Measurements from ENCODE around the gene INSYN2B.

The INSYN2B gene

DNA sequence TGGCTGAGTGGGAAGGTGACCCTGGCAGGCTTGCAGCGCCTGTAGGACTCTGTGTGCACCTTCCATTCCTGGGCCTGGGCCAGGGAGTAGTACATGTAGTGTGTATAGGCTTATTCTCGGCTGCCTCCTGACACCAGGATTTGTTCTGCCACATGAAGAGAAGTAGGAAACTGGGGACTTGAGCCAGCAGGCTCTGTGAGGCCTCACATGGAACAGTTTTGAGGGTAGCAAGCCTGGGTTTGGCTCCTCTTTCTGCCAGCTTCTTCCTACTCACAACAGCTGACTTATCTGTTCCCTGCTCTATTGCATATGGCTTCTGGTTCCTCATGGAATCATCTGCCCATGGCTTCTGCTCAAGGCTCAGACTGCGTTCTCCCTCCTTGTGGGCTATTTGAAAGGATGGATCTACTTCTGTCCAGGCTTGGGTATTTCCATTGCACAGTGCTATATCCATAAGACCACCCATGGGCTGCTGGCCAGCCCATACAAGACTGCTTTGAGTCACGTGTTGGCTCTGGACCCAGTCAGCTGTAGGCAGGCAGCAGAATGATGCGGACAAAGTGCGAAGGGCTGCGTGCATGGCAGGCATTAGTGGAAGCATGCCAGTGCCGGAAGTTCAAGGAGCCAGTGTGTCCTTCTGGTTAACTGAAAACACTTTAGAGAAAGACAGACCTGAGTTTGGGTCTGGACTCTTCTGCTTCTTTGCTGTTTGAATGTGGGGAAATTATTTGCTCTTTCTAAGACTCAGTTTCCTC is 11.0 kb upstream of the INSYN2B start:
- no peak overlapping the region for H3K27ac Mint-ChIP-seq
- peaks cover 4% of the 10 kb centered on the region for H3K4me1 Mint-ChIP-seq (ENCODE audit: low read depth)

DNA sequence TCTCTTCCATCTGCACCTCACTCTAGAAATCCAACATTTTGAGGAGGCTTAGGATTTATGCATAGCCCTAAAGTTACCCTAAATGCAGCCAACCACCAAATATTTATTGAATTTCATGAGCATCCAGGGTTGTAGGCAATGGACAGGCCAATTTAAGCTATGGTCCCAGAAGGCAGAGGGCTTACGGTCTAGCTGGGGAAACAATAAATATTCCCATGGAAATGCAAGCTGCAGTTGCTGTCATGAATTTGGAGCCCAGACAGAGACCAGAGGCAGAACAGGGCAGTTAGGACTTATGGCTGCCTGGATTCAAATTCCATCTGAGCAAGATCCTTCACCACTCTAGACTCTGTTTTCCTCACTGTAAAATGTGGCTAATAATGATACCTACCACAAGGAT is 9.1 kb upstream of the INSYN2B start:
- Mint-ChIP-seq H3K4me3 (no peak overlapping the region), H3K4me1 (ENCODE audit: low read depth) (peaks cover 3% of the 10 kb centered on the region), H3K9me3 (no peaks in the 10 kb centered on the region), H3K27ac (no peak overlapping the region), H3K36me3 (ENCODE audit: low read depth) (peaks cover 42% of the 10 kb centered on the region), H3K27me3 (ENCODE audit: low read depth) (no peaks in the 10 kb centered on the region)
- DNase-seq (ENCODE audit: low spot score): no peak

More for the DNA sequence above, 11.0 kb upstream of the INSYN2B start:
- Mint-ChIP-seq H3K36me3 (ENCODE audit: low read depth) (peaks cover 44% of the 10 kb centered on the region), H3K4me3 (no peak overlapping the region), H3K9me3 (no peaks in the 10 kb centered on the region), H3K27me3 (ENCODE audit: low read depth) (no peaks in the 10 kb centered on the region)
- no peak for DNase-seq (ENCODE audit: low spot score)

DNA sequence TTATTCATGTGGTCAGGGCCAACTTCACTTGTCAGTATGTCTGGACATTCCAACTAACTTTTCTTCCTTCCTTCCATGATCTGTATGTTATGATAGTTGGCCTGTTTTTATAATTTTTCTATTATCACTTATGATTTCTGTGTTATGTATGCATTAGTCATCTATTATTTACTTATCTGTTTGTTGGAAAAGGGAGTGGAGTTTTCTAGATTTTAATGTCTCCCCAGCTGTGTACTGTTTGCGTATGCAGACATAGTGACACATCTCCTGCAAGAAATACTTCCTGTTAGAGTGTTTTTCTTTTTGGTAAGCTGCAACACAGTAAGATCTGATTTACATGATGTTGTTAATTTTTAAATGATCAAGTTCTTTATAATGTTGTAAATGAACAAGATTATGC is 8.7 kb upstream of the INSYN2B start:
- Mint-ChIP-seq H3K27ac (no peak overlapping the region), H3K27me3 (ENCODE audit: low read depth) (no peaks in the 10 kb centered on the region), H3K4me1 (ENCODE audit: low read depth) (peaks cover 3% of the 10 kb centered on the region), H3K9me3 (no peaks in the 10 kb centered on the region), H3K4me3 (no peak overlapping the region), H3K36me3 (ENCODE audit: low read depth) (peaks cover 42% of the 10 kb centered on the region)
- no peak for DNase-seq (ENCODE audit: low spot score)

DNA sequence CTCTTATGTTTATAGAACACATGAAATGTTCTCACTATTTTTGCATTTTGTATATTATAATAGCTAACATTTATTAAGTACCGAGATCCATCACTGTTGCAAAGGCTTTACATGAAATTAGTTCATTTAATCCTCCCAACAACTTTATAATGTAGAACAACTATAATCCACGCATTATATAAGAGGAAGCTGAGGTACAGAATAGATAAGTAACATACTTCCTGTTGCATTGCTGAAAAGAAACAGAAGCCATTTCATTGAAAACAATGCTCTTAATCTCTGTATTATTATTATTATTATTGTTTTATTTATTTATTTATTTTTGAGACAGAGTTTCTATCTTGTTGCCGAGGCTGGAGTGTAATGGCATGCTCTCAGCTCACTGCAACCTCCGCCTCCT is 7.9 kb upstream of the INSYN2B start:
- H3K36me3 Mint-ChIP-seq (ENCODE audit: low read depth): peaks cover 44% of the 10 kb centered on the region
- peaks cover 3% of the 10 kb centered on the region for H3K4me1 Mint-ChIP-seq (ENCODE audit: low read depth)
- no peak overlapping the region for H3K4me3 Mint-ChIP-seq
- H3K27me3 Mint-ChIP-seq (ENCODE audit: low read depth): no peaks in the 10 kb centered on the region
- H3K27ac Mint-ChIP-seq: no peak overlapping the region
- no peaks in the 10 kb centered on the region for H3K9me3 Mint-ChIP-seq
- DNase-seq (ENCODE audit: low spot score): no peak

DNA sequence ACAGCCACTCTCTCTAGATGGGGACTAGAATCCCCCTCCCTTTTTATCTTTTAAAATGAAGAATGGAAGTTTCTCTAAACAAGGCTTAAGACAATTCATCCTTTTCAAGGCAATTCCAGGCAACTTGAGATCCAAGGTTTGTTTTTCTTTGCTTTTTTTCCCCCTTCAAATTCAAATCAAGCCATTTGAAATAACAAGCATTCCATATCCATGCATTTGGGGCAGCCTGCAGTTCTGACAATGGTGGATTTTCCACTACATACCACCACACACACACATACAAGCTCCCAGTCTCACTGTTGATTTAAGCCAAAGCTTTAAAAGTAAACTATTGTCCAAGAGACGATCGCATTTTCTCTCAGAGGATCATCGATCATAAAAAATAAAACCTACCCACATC is 424 bp downstream of the INSYN2B start:
- no peaks in the 10 kb centered on the region for H3K4me1 Mint-ChIP-seq (ENCODE audit: low read depth)
- DNase-seq (ENCODE audit: low spot score): no peak
- H3K36me3 Mint-ChIP-seq (ENCODE audit: low read depth): peaks cover 24% of the 10 kb centered on the region
- no peak overlapping the region for H3K27ac Mint-ChIP-seq
- no peak overlapping the region for H3K4me3 Mint-ChIP-seq
- no peaks in the 10 kb centered on the region for H3K9me3 Mint-ChIP-seq
- no peaks in the 10 kb centered on the region for H3K27me3 Mint-ChIP-seq (ENCODE audit: low read depth)

DNA sequence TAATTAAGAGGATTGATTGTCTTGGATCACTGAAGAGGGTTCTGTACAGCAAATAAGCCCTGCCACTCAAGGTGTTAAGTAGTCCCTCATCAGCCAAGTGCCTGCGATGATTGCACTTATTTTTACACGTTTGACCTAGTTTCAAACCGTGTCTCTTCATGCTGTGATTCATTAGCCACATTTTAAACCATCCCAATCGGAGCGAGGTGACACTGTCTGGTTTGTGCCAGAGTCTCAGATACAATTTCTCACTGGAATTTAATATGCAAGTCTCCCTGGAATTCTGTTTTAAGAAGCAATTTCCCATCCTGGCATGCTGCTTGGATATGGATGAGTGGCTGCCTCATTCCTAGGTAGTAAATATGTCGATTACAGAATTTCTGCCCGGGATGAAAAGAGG is 1.6 kb downstream of the INSYN2B start:
- no peak for DNase-seq (ENCODE audit: low spot score)
- H3K27ac Mint-ChIP-seq: no peak overlapping the region
- no peaks in the 10 kb centered on the region for H3K4me1 Mint-ChIP-seq (ENCODE audit: low read depth)
- H3K4me3 Mint-ChIP-seq: no peak overlapping the region
- H3K27me3 Mint-ChIP-seq (ENCODE audit: low read depth): no peaks in the 10 kb centered on the region
- no peaks in the 10 kb centered on the region for H3K9me3 Mint-ChIP-seq
- H3K36me3 Mint-ChIP-seq (ENCODE audit: low read depth): peaks cover 16% of the 10 kb centered on the region

DNA sequence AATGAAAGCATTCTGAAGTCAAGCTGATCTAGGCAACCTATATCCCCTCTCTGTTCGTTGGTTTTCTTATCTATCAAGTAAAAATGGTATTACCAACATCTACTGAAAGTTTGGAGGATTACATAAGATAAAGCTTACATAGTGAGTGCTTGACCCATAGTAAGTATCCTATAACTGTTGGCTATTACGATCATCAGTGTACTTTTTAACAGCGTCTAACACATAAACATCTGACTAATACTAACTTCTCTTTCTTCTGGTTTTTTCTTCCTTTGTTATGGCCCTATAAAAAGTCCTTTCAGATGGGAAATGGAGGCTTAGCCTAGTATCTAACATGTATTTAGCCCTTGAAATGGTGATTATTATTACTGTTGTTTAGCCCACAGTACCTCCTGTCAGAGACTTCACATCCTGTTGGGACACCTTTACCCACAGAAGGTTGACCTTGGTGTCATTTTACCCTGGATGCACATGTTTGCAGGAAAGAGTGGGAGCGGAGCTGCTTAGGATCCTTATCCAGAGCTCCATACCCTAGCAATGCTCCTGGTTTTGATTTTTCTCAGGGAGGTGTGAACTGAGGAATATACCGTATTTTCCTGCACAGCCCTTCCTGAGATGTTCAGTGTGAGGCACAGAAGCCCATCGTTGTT is 6.0 kb downstream of the INSYN2B start:
- Mint-ChIP-seq H3K9me3 (no peaks in the 10 kb centered on the region), H3K27ac (no peak overlapping the region), H3K4me3 (no peak overlapping the region), H3K27me3 (ENCODE audit: low read depth) (no peaks in the 10 kb centered on the region), H3K36me3 (ENCODE audit: low read depth) (peaks cover 4% of the 10 kb centered on the region), H3K4me1 (ENCODE audit: low read depth) (no peaks in the 10 kb centered on the region)
- no peak for DNase-seq (ENCODE audit: low spot score)

DNA sequence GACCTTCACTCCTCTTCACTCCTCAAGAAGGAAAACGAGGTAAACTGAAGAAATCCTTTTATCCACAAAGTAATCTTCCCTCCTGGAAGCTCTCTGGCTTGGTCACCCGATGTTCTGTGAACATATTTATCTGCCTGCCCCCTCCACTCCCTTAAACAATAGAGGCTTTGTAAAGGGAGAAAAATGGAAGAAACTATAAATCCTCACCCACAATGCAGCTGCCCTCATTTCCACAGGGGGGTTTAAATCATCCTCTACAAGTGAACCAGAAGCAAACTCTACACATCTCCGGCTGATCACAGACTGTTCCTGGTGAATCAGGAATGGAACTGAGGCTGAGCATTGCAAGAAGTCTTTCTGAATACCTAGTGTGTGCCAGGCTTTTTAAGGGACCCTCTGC is 7.2 kb downstream of the INSYN2B start:
- H3K36me3 Mint-ChIP-seq (ENCODE audit: low read depth): peaks cover 4% of the 10 kb centered on the region
- no peak for DNase-seq (ENCODE audit: low spot score)
- no peak overlapping the region for H3K27ac Mint-ChIP-seq
- no peaks in the 10 kb centered on the region for H3K4me1 Mint-ChIP-seq (ENCODE audit: low read depth)
- H3K4me3 Mint-ChIP-seq: no peak overlapping the region
- H3K27me3 Mint-ChIP-seq (ENCODE audit: low read depth): no peaks in the 10 kb centered on the region
- no peaks in the 10 kb centered on the region for H3K9me3 Mint-ChIP-seq

DNA sequence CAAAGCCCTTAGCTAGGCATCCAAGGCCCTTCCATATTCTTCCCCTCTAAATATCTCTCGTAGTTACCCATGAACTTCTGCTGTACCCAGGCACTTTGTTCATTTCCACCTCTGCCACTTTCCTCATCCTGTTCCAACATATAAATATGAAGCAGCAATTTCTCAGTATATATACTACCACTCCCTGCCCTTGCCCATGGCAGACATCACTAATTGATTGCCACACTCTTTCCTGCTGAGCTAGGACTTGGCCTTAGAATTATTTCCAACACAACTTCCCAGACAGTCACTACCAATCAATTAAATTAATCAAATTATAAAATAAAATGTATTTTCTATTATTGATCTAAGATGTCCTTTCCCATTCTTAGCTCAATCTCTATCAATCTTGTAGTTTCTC is 8.5 kb downstream of the INSYN2B start:
- no peaks in the 10 kb centered on the region for H3K27me3 Mint-ChIP-seq (ENCODE audit: low read depth)
- H3K4me3 Mint-ChIP-seq: no peak overlapping the region
- H3K36me3 Mint-ChIP-seq (ENCODE audit: low read depth): peaks cover 5% of the 10 kb centered on the region

DNA sequence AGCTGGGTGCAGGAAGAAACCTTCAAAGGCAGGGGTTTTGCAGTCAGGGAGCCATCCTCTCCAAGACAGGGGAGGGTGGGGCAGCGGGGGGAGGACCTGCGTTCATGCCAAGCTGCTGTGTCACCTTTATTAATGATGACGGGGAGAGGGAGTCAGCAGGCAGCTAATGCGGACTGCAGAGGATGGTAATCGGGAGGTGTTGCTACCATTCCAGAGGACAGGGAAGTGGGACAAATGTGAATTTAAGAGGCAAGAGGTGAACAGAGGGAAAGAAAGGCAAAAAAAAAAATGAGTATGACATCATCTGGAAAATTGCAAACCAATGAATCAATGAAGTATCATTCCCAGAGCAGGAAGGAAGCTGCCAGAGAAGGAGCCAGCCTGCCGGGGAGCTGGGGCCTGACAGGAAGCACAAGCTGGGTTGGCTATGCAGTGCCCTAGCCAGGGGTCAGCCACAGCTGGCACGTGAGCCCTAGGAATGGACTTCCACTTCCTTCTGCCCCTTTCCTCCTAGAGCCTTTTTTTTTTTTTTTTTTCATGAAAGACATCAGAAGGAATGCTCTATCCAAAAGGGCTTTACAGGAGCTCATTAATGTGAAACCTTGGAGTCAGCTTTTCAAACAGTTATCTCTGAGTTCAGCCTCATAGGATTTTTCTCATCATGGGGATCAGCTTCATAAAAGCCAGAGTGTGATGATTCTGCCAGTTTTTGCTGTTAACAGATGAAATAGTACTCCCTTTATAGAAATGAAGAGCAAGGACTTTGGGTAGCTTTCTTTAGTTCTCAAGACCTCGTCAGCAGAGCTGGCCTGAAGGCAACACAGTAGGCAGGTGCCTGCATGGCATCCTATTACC is 9.2 kb downstream of the INSYN2B start:
- no peaks in the 10 kb centered on the region for H3K27me3 Mint-ChIP-seq (ENCODE audit: low read depth)
- no peak for DNase-seq (ENCODE audit: low spot score)
- H3K27ac Mint-ChIP-seq: no peak overlapping the region
- peaks cover 5% of the 10 kb centered on the region for H3K36me3 Mint-ChIP-seq (ENCODE audit: low read depth)
- no peaks in the 10 kb centered on the region for H3K4me1 Mint-ChIP-seq (ENCODE audit: low read depth)
- no peaks in the 10 kb centered on the region for H3K9me3 Mint-ChIP-seq
- no peak overlapping the region for H3K4me3 Mint-ChIP-seq

More for the DNA sequence above, 8.5 kb downstream of the INSYN2B start:
- Mint-ChIP-seq H3K9me3 (no peaks in the 10 kb centered on the region), H3K4me1 (ENCODE audit: low read depth) (no peaks in the 10 kb centered on the region), H3K27ac (no peak overlapping the region)
- DNase-seq (ENCODE audit: low spot score): no peak

DNA sequence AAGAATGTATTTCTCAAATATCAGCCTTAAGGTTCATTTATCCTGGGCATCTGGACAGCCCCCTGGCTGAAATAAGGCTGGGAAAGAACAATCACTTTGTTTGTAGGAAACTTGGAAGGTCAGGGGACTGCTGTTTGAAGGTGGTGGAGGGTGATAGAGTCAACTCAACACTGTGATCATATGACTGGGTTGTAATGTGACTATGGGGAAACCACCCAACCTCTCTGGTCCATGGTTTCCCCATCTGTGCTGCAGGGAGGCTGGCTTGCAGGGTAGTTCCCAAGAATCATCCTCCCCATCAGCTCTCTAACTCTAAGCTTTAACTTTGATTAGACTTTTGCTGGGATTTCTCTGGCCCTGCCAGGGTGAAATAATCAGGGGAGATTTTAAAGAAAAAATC is 10.0 kb downstream of the INSYN2B start:
- Mint-ChIP-seq H3K4me3 (no peak overlapping the region), H3K36me3 (ENCODE audit: low read depth) (peaks cover 5% of the 10 kb centered on the region), H3K27me3 (ENCODE audit: low read depth) (no peaks in the 10 kb centered on the region), H3K4me1 (ENCODE audit: low read depth) (no peaks in the 10 kb centered on the region), H3K9me3 (no peaks in the 10 kb centered on the region), H3K27ac (peak overlapping the region; percentile 59)
- no peak for DNase-seq (ENCODE audit: low spot score)

DNA sequence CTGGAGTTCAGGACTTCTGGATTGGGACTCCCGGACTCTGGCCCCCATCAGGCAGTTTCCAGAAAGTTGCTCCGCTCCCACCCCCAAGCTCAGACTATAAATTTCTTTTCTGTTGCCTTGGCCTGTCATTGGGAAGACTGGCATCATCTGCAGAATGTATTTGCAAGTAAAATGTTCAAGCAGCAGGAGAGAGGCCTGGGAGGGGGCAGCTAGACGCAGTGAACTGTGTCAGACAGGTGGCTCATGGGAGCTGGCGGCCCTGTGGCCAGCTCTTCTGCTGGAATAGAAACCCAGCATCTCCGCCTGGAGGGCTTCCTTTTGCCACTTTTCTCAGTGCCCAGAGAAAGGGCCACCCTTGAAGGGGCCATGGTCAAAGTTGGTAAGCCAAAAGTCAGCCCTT is 16.0 kb downstream of the INSYN2B start:
- H3K4me3 Mint-ChIP-seq: no peak overlapping the region
- H3K36me3 Mint-ChIP-seq (ENCODE audit: low read depth): peaks cover 4% of the 10 kb centered on the region
- H3K4me1 Mint-ChIP-seq (ENCODE audit: low read depth): no peaks in the 10 kb centered on the region
- H3K9me3 Mint-ChIP-seq: no peaks in the 10 kb centered on the region
- H3K27me3 Mint-ChIP-seq (ENCODE audit: low read depth): no peaks in the 10 kb centered on the region
- DNase-seq (ENCODE audit: low spot score): no peak
- H3K27ac Mint-ChIP-seq: no peak overlapping the region

DNA sequence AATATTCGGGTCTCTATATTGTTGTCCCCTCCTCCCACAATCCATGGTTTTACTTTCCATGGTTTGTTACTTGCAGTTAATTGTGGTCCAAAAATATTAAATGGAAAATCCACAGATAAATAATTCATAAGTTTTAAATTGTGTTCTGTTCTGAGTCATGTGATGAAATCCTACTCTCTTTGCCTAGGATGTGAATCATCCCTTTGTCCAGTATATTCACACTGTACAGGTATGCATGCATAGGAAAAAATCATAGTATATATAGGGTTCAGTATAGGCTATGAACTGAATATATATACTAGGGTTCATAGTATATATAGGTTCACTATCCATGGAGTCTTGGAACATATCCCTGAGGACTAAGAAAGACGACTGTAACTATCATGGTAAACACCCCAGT is 19.6 kb downstream of the INSYN2B start:
- H3K9me3 Mint-ChIP-seq: no peaks in the 10 kb centered on the region
- no peak overlapping the region for H3K27ac Mint-ChIP-seq
- H3K36me3 Mint-ChIP-seq (ENCODE audit: low read depth): peaks cover 7% of the 10 kb centered on the region
- DNase-seq (ENCODE audit: low spot score): no peak
- H3K27me3 Mint-ChIP-seq (ENCODE audit: low read depth): no peaks in the 10 kb centered on the region
- H3K4me1 Mint-ChIP-seq (ENCODE audit: low read depth): no peaks in the 10 kb centered on the region
- H3K4me3 Mint-ChIP-seq: no peak overlapping the region

DNA sequence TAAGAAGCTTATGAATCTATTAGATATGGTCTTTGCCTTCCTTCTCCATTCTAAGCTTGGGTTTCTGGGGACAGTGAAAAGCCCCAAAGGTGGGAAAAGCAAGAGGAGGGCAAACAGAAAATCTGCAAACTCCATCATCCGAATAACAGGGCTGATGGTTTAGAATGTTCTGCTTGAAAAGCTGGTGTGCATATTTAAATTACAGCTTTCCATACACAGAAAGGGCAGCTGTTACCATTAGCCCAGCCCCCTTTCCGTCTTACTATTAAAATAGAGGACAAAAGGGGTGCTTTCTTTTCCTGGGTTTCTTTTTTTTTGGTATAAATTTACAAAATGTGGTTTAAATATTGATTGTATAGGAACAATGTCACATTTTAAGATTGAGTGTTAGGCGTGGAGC is 22.0 kb downstream of the INSYN2B start:
- Mint-ChIP-seq H3K4me1 (ENCODE audit: low read depth) (no peaks in the 10 kb centered on the region), H3K27me3 (ENCODE audit: low read depth) (no peaks in the 10 kb centered on the region), H3K4me3 (no peak overlapping the region), H3K36me3 (ENCODE audit: low read depth) (peaks cover 13% of the 10 kb centered on the region), H3K27ac (no peak overlapping the region), H3K9me3 (no peaks in the 10 kb centered on the region)
- no peak for DNase-seq (ENCODE audit: low spot score)

Data from T-helper 2 cell treated with Interferon-gamma antibody and Interleukin-4, amounts not matched to agents 5 μg/mL and 100 μg/mL, for 36 hours (primary cell).